Activated CD8-positive, alpha-beta memory T cell treated with anti-CD3 and anti-CD28 coated beads, Interleukin-2, amount 50 U/mL, for 4 hours (primary cell): ENCODE measurements around the gene NAALADL2.

Experiments used
- DNase-seq: peaks from one replicate; pipeline ENCODE4 v3.0.0-alpha.2; 2020

Gene NAALADL2

DNA sequence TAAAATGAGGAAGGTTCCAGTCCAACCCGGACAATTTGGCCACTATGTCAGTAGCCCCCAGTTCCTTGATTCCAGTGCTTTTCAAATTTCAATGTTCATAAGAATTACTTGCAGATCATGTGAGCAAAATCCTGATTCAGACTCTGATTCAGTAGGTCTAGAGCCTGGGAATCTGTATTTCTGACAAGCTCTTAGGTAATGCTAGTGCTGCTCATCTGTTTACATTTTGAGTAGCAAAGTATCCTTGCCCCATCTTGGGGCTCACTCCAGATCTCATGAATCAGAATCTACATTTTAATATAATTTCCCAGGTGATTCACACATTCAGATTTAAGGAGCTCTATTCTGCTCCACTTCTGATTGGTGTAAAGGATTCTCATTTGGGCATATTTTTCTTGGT, 142.0 kb downstream of the NAALADL2 start:
- no peak for DNase-seq

DNA sequence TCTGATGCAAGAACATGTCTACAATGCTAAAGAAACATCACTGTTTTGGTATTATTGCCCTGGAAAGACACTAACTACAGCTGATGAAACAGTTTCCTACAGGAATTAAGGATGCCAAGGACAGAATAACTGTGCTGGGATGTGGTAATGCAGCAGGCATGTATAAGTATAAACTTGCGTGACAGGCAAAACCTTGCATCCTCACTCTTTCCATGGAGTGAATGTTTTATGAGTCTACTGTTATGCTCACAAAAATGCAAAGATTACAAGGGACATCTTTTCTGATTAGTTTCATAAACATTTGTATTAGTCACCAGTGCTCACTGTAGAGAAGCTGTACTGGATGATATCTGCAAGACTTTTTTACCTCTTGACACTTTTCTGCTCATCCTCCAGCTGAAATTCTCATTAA, 143.6 kb downstream of the NAALADL2 start:
- no peak for DNase-seq

DNA sequence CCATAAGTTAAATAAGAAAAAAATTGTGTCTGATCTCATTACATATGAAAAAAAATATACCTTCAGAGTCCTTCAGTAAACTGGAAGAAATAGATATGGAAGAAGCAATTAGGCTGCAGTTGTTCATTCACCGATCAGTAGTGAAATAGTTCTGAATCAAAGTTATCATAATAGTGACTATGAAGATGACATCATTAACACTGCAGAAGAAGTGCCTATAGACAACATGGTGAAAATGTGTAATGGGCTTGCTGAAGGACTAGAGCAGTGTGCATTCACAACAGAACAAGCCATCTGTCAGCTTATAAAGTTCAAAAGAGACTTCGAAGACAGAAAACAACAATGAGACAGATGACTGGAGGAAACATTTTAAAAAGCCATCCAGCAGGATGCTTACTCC, 144.5 kb downstream of the NAALADL2 start:
- no peak for DNase-seq

DNA sequence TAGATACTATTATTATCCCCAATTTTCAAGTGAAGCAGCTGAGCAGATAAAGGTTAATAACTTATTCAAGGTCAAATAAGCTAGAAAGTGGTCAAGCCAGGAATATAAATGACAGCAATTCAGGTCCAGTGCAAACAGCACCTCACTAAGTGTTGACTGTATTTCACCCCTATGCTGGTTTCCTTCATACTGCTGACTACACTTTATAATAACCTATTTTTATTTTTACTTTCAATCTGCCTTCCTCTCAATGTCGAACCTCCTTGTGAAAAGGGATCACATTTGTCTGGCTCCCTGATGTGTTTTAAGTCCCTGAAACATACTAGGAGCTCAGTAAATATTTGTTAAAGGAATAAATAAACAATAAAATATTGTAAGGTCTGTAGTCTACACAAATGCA, 146.1 kb downstream of the NAALADL2 start:
- DNase-seq: no peak

DNA sequence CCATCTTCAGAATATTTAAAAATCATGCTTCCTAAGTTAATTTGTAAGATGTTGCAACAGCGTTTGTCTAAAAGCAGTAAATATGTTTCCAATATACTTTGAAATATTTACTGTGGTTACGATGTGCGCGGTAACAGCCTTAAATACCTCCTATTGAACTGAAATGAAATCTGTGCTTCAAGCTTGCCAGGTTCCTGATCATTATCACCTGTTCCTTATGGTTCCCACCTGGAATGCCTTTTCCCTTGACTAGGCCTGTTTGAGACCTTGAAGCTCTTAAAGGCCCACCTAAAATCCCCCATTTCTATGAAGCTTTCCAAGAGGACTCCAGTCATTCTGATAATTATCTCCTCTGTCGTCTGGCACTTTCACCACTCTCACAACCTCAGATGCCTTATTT, 146.7 kb downstream of the NAALADL2 start:
- DNase-seq: no peak

DNA sequence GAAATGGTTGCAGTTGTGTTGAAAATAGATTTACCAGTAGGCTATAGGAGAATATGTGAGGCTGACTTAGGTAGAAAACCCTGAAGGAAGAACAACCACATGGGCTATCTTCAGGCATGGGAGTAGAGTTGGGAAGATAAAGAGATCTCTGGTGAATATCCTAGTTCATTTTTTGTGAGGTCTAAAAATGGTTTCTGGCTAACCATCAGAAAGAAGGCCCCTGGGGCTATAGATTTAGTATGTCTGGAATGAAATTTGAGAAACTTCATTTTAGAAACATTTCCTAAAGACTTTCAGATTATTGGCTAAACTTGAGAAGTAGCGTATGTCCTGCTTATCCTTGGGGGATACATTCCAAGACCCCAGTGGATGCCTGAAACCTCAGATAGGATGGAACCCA, 148.2 kb downstream of the NAALADL2 start:
- DNase-seq: no peak

DNA sequence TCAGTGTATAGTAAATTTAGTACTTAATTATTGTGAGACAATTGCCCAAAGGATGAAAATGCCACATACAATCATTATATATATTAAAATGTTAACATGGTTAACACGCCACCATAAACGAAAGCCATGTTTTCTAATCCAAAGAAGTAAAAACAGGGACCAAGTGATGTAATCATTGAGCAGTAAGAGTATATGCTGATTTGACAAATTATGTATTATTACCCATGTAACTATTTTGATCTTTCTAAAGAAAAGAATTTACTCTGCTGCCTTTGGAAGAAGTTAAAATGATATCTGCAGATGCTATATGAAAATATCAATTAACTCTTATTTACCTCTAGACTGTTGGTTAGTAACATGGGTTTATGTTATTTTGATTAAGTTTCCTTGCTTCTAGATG, 150.2 kb downstream of the NAALADL2 start:
- no peak for DNase-seq

DNA sequence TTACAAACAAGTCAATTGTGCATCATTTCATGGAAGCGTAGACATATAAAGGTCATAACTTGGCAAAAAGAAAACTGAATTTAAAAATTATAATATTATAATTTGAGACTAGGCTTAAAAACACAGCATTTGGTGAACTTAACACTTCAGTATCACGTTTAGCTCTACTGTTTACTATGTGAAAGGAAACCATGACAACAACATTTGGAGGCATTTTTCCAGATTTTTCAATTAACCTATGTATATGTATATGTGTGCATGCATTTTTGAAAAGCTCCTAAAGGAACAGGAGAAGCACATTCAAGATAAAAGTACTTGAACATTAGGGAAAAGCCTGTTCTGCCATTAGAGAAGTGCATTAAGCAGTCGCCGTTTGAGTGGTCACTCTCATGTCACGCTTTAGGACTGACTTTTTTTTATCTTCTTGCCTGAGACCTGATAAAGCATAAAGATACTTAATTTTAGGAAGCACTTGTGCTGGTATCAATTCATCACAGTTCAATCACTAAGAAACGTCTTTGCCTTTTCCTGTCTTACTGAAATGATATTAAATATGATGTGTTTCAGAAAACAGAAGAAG, 156.0 kb downstream of the NAALADL2 start:
- DNase-seq: no peak

DNA sequence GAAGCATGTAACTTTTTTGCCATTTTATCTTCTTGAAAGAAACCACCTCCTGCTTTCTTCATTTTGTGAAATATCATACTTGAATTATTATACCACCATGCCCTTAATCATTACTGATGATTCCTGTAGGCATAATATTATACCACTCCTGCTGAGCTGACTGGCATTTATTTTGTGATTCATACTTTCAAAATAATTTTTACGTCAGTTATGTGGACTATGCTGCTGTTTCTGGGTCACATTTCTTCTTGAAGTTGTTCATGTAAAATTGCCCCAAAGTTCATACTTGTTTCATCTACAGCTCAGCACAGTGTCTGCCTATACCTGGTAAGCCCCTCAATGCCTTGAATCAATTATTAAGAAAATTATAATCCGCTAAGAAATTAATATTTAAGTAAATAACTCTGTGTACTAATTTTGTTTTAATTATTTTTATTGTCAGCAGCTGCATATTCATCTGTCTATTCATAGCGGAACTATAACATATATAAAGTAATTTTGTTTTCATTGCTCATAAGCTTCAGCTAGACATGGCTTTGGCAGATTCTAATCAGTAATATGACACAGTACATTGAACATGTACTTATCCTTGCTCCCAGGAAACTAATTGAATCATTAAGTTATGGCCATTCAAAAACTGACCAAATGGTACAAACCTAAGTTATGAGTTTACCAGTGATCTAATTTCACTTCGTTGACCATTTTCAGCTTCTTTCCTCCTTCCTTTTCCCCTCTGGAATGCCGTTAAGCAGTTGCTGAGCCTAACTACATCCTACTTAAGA, 160.0 kb downstream of the NAALADL2 start:
- no peak for DNase-seq

DNA sequence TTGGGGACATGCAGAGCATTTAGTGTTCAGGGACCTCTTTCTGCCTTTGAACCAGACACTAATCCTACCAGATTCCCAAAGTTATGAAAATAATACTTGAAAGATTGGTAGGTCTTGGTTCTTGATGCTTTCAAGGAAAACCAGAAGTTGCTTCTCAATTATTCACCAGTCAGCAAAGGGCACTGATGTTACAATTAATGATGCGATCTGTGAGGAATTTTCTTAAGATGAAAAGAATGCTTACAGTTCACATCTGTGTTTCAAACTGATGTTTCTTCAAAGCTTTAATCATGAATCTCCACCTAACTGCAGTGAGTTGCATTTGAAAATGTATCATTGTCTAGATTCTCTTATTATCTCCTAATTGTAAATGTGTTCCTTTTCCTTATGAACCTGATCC, 161.0 kb downstream of the NAALADL2 start:
- no peak for DNase-seq

DNA sequence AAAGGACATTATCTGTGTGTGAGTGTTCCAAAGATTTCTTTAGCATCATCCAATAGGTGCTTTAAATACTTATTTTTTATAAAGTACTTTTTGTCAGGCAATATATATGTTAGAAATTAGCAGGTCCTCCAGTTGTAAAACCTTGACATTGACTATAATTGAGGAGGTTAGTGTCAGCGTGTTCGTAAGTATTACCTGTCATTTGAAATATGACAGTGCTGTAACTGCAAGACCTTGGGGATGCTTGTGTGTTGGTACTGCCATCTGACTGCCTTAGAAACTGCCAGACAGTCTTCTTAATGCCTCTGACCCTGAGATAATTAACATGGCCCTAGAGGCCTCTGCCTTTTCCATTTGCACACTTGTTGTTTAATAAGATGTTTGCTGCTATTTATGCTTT, 170.7 kb downstream of the NAALADL2 start:
- DNase-seq: no peak

DNA sequence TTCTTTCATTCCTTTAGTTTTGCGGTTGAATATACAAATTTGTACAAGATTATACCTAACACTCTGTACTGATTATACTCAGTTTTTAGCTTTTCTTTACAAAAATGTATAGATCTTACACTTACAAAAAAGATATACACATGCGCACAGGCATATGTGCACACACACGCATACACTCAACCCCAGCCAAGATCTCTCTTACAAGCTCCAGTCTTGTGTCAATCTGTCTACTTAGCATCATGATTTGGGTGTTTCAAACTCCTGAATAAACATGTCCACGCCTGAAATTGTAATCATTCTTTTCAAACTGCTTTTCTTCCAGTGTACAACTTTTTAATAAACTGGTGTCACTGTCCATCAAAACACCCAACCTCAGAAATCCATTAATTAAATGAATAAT, 180.7 kb downstream of the NAALADL2 start:
- no peak for DNase-seq

DNA sequence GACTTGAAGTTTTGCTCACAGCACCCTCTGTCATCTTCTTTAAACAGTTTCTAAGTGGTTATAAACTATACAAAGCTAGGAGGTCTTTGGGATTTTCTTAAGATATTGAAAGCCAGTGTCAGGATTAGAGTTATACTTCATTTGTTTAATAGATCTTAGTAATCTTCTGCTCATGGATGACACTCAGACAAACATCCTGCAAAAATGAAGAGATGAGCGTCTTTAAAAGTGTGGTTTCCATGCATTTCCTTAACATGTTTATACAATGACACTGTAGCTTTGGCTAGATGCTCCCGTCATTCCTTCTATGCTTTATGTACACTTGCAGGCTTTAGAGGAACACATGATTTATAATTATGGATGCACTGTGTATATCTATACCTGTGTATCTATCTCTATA, 182.2 kb downstream of the NAALADL2 start:
- DNase-seq: no peak

DNA sequence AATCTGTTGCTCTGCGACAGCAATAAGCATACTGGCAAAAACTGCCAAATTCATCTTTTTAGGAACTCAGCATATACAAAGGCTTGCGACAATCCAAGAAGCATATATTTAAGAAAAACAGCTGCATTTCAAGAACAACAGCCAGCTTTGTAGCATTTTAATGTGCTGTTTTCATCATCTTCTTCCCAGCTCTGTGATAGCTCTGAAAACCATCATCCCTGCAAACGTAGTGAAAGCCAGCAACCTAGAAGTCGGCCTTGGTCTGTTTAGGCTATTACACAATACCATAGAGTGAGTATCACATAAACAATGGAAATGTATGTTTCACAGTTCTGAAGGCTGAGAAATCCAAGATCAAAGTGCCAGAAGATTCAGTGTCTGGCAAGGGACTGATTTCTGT, 187.5 kb downstream of the NAALADL2 start:
- no peak for DNase-seq

DNA sequence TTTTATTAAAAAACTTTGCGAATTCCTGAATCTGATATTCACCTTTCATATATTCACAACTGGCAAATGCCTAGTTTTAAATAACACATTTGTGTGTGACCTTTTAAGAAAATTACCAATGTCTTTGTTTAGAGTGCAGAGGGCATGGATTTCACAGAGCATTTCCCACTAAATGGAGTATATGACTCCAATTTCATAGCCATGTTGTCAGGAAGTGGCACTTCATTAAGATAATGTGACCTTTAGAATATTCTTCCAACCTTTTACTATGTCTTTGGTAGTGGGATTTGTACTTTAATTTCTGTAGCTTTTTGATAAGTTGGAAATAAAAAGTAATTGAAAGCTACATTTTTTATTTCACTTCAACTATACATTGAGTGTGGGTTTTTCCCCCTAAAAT, 188.7 kb downstream of the NAALADL2 start:
- no peak for DNase-seq

DNA sequence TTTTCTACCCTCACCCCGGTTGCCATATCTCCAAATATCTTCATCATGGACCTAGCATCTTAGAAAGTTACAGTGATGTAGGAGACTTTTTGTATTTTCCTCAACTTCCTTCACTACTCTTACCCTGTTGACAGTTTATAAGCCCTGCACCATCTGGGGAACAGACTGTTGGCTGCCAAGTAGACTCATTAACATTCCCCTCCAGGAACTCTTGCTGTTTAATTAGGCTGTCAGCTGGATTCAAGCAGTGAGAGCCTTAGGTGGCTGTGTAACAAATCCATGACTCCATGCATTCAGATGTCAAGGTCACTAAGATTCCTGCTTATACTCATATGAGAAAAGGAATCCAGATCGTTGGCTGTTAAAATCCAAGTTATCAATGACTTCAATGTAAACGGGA, 198.3 kb downstream of the NAALADL2 start:
- DNase-seq: no peak

DNA sequence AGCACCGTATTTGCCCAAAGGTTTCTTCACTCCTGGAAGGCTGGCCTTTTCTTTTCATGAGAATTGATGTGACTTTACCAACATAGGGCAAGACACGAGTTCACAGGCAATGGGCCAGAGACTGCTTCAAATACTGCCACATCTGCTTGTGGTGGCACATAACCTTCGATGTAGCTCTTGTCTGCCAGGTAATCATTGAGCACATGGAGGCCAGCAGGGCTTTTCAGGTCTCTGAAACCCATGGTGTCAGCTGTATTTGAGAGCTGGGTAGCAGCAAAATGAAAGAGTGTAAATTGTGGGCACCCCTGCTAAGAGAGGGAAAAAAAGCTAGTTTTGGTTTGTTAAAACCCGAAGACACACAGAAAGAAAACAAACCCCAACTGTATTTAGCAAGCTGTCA, 200.7 kb downstream of the NAALADL2 start:
- DNase-seq: no peak

DNA sequence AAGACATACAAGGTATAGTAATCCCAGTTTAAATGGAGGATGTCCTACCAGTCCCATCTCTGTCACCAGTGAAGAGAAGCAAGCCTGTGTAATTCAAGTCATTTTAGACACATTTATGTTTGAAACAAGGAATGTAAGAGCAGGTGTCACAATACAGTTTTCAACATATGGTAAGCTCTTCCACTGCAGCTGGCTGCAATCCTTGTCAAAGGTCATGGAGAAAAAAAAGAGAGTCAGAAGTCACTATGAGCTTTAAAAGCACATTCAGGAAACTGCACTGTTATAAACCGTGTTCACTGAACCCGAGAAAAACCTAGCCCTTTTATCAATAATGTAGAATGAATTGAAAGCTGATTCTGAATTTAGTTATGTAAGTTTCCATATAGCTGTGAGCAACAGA, 206.4 kb downstream of the NAALADL2 start:
- no peak for DNase-seq

DNA sequence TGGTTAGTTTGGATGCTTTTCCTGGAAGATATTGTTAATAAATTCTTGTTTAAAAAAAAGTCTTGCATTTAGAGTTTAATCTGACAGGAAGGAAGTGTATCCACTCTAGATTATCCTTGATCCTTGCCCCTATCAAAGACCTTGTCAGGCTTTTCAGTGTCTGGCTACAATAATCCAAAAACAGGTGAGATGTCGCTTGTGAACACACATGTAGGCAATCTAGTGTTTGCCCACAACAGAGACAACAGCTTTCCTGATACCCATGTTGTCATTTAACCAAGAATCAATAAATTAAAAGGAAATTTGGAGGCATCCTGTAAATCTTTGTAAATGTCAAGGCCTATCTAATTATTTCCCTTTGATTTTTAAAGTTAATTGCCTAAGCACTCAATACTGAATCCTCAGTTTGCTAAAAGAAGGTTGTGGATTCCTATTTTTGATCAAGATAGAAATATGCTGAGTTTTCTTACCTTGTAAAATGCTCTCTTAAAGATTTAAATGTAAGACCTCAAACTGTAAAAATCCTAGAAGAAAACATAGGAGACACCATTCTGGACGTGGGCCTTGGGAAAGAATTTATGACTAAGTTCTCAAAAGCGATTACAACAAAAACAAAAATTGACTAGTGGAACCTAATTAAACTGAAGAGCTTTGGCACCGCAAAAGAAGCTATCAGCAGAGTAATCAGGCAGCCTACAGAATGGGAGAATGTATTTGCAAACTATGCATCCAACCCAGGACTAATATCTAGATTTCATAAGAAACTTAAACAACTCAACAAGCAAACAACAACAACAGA, 207.7 kb downstream of the NAALADL2 start:
- DNase-seq: no peak

DNA sequence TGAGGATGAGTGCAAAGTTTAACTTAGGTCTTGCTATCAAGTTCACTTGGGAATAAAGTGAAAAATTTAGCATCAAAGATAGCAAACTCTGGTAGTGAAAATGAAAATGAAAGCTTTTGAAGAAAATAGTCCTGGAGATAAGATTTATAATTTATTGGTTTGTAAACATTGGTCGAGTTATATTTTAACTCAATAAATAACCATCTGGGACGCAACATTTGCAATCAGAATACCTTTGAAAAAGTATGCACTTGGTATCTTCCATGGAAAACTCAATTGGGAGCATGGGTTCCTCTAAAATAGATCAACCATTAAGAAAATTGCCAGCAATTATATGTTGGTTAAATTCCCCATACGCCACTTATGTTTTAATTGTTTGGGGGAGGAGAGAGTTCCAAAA, 209.5 kb downstream of the NAALADL2 start:
- no peak for DNase-seq

DNA sequence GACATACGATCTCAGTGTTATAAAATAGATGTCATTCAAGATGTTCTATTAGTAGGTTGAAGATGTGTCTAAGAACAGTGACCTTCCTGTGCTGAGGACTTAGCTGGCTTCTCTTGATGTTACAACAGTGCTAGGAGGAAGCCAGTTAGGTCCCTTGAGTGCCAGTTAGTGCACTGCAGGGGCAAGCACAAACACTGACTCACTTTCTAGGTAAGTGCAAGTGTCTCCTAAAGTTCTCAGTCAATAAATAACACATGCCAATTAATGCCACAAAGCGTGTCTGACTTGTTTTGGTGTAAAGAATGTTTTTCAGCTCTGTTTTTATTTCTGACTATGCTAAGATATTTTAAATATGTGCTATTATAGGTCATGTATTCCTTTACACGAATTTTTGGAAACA, 211.8 kb downstream of the NAALADL2 start:
- DNase-seq: no peak

DNA sequence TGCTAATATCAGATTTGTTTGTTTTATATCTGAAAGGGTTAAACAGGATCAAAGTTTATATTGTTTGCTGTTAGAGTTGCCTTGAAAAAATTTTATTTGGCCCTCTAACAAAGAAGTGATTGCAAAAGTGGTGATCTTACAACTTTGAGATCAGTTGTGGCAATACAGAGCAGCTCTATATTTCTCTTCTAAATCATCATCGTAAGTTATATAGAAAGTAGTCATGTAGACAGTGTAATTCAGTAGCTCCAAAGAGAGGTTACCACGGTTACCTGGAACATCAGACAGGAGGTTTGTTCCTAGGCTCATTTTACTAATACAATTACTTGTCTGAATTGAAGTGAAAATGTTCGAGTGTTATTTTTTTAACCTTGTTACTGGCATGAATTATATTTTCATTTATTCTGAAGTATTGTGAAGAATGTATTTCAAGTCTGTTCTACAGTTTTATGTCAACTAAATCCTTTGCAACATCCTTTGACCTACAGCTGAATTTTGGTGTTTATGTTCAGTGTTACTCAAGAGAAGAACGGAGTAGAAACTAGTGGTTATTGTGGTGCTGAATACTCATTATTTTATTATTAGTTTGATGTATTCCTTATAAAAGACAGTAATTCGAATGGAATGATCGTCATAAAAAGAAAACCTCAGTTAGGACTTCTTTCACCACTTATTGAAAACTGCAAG, 214.2 kb downstream of the NAALADL2 start:
- no peak for DNase-seq

DNA sequence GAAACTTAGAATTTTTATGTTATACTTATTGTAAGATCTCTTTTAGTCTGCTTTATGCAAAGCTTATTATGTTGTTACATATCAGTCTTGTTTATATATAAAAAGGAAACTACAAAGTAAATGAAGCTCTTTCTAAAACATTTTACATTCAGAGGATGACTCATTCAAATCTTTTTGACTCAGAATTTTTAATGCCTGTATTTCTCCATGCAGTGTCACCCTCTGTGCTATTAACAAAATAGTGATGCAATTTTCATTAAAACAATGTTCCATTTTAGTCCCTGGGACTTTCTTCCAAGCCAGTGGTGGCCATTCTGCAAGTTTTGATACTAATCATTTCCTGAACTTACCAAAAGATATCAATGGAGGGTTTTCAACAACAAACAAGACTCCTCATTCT, 216.1 kb downstream of the NAALADL2 start:
- no peak for DNase-seq

DNA sequence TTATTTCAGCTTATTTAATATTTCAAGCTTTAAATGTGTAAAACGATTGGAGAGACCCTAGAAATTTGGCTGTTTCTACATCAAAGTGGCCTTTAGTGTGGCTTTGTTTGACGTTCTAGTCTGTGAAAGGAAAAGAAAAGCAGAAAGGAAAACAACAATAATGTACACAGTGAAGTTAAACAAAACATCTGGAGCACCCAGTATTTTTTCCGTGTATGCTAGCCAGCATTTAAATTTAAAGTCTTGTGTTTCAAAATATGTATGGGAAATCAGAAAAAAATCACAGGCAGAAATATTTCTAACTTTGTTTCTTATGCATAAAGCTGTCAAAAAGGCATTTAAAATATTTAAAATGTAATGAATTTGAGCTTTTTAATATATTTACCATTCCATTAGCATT, 218.1 kb downstream of the NAALADL2 start:
- no peak for DNase-seq
